A549 treated with GW870086 at 1 μM for 4 hours (cell line): ENCODE measurements around the gene HTR6. TPM values are rescaled to one million over a fixed set of nuclear protein-coding genes. Genes with fewer than 3 reads are reported as not detected.

Experiments used
- total RNA-seq: library from RNA; stranded (reverse); fragments of 200-300 nt; extraction: Qiagen RNA extraction; gene quantifications from 5 replicates; pipeline ENCODE4 v1.2.3, GENCODE V29; 2022; ENCODE audit warnings: low read depth

The HTR6 gene
- total RNA-seq = 0.07 to 0.14 TPM (median 0.14 TPM) in 5 replicates

DNA sequence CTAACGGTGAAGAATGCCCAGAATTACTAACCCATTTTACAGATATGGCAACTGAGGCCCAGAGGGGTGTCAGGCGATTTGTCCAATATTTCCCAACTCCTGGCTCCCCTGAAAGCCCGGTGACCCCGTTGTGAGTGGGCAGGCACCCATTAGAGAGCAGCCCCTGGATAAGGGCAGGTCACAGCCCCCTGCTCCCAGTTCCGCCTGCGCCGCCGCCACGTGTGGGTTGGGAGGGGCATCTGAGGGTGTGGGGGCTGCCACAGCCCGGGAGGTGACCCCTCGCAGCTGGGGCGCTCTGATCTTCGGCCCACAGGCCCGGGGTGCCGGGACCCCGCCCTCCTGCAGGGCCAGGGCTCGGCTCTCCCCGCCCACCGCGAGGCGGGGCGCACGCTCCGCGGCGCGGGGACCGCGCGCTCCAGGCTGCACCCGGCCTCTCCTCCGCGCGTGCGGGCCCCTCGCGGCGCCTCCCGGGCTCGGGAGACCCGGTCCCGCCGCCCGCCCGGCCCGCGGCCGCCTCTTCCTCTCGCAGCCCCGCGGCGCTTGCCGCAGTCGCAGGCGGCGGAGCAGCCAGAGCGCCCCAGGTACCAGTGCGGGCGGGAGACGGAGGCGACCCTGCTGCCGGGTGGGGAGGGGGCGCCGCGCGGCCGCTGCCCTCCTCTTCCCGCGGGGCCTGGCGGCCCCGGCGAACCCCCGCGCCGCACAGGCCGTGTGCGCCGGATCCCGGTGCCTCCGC, at the start of gene HTR6:
Gene HTR6 (plus strand): TSS at position 423 of the 733 bp plus-strand sequence. CDS start 879 bp downstream, outside the sequence.

DNA sequence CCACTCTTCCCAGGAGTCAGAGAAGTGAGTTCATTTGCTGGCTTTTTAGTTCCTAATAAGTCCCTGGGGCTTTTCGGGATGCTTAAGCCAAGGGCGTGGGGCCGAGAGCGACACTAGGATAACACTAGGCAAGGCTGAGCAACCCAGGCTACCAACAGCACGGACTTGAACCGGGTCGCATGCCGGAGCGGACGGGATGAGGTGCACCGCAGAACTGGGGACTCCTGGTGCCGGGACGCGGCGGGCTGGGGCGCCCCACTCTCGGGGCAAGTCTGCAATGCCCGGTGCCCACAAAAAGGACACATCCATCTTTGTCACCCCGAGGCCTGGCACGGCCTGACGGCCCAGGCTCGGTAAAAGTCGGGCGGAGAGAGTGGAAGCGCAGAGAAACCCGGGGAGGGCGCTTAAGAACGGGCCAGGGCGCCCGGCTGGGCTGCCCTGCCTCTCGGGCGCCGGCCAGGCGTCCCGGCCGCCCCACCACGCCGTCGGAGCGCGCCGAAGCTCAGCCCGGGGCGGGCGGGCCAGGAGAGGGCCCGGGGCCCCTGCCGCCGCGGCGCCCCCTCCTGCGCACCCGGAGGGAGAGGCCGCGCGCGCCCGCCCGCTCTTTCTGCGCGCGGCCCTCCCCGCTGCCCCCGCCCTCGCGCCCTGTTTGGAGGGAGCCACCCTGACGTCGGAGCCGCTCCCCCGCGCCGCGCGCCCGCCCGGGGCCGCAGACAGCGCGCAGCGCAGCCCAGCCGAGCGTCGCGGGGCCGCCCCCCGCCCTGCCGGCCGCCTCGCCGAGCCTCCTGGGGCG, 20.9 kb upstream of the HTR6 start, which contains the start of gene NBL1:
Gene NBL1 (plus strand): TSS at position 710 of the 793 bp plus-strand sequence. CDS start 10,720 bp downstream, outside the sequence.

Other genes starting within 250 kb of the HTR6 start
- gene CAPZB, start 179.3 kb upstream of the HTR6 start, total RNA-seq = 226 to 247 TPM (median 237 TPM) in 5 replicates
- gene NBL1, start 20.6 kb upstream of the HTR6 start, total RNA-seq = 31.8 to 60.0 TPM (median 54.1 TPM) in 5 replicates
- 5.3 to 8.1 TPM (median 7.2 TPM) in 5 replicates for gene TMCO4, start 135.0 kb downstream of the HTR6 start, total RNA-seq
- not detected in 5 replicates for gene RNF186, start 150.4 kb downstream of the HTR6 start, total RNA-seq
- 2.2 to 3.1 TPM (median 2.7 TPM) in 5 replicates for gene OTUD3, start 217.5 kb downstream of the HTR6 start, total RNA-seq